SW480 (cell line): Measurements from ENCODE around the gene LASP1.

ENCODE experiments used
- DNase-seq: peaks from one replicate; pipeline ENCODE4 v3.0.0-alpha.2; 2016; ENCODE audit warnings: low spot score

LASP1 gene

DNA sequence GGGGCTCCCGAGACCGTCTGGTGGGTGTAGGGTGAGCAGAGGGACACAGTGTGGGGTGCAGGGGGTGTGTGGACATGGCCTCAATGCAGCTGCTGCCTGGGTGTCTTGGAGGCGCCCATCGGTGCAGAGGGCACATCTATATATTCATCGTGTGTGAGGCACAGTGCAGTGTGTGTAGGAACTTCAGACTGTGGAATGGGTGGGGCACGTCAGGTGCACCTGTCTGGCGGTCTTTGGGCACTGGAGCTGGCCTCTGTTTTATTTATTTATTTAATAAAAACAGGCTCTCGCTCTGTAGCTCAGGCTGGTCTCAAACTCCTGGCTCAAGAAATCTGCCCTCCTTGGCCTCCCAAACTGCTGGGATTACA lies 16.8 kb downstream of the LASP1 start:
- no peak for DNase-seq

DNA sequence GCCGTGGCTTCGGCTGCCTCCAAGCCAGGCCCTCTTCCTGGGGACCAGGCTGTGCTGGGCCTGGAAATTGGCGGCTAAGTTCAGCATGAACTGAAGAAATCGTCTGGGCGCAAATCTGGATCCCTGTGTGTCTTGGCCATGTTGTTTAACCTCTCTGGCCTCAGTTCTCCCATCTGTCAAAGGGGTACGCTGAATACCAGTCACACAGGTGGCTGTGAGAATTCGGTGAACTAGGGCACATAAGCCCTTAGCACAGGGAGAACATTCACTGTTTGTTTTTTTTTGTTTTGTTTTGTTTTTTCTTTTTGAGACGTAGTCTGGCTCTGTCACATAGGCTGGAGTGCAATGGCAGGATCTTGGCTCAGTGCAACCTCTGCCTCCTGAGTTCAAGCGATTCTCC lies 19.0 kb downstream of the LASP1 start:
- DNase-seq, result no peak

GRCh38 chr17:38889745-38890409 lies 20.0 kb downstream of the LASP1 start:
- DNase-seq, result no peak

GRCh38 chr17:38890410-38890746 lies 20.5 kb downstream of the LASP1 start:
- DNase-seq, result no peak

- DNase-seq, result no peak
These were observed 21.6 kb downstream of the LASP1 start for GRCh38 chr17:38891441-38891840.

DNA sequence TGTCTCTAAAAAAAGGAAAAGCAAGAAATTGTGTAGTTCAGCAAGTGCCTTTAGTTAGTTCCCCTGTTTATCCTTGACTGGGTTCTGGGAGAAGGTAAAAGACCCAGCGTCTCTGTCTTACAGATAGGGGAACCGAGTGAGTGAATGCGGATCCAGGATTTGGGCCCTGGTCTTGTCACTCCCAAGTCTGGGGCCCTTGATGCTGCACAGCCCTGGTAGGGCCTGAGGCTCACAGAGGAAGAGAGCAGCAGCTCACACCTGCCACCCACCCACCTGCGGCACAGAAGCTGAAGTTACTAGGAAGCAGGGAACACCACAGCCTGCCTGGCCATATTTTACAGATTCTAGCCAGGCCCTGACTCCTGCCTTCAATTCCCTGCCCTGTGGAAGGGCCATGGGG lies 22.2 kb downstream of the LASP1 start:
- no peak for DNase-seq

- DNase-seq, result no peak
These were observed 22.8 kb downstream of the LASP1 start for GRCh38 chr17:38892620-38893019.

DNA sequence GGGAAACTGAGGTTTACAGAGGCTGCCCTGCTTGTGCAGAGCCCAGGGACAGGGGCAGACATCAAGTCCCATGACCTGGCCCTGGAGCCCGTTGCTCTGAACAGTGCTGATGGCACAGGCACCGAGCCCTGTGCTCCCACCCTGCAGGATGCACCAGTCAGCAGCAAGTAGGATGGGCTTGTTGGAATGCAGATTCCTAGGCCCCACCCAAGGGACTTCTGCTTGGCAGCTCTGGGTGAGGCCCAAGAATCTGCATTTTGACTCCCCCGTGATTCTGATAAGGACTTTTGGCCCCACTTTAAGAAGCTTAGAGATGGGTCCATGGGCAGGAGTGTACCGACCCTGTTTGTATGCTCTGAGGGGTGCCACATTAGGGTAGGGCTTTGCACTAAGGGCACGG lies 23.3 kb downstream of the LASP1 start:
- DNase-seq, result no peak

DNA sequence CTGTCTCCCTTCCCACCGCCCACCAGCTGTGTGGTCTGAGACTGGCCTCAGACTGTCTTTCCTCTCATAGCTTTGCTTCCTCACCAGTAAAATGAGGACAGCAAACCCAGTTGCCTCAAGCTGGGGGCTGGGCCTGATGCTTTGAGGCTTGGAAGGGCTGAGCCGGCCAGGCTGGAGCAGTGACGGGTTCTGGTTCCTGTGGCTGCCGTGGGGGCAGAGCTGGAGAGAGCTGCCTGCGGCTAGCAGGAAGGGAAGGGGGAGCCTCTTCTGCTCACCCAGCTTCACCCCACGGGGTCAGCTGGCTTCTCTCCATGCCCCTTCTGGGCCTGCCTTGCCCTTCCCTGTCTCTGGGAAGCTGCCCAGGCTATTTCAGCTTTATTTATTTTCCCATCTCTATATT lies 23.7 kb downstream of the LASP1 start:
- no peak for DNase-seq

GRCh38 chr17:38894276-38894675 lies 24.4 kb downstream of the LASP1 start:
- DNase-seq, result no peak

DNA sequence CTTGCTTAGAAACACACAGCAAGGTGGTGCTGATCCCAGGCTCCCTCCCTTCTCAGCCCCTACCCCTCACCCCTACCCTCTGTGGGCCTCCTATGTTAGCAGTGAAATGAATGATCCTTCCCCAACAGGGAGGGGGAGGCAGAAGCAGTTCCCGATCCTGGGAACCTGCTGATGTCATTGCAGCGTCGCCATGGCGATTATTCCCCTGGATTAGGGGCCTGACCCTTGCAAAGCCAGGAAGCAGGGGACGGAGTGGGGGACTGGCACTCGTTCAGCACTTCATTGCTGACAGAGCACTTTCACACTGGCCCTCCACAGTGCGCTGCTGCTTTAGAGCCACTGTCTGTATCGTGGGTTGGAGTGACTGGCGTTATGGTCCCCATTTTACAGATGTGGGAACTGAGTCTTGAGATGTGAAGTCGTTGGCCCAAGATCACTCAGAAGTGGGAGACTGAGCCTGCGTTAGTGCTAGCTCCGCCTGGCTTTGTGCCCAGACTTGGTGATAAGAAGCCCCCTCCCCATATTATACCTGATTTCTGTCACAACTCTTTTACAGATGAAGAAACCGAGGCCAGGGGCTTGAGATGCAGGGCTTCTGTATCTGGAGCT lies 26.6 kb downstream of the LASP1 start:
- DNase-seq, result no peak

- DNase-seq, result no peak
These were observed 27.3 kb downstream of the LASP1 start for GRCh38 chr17:38897176-38897575.

GRCh38 chr17:38897671-38898290 lies 27.9 kb downstream of the LASP1 start:
- DNase-seq, result no peak

- DNase-seq, result no peak
These were observed 28.4 kb downstream of the LASP1 start for GRCh38 chr17:38898291-38898679.

DNA sequence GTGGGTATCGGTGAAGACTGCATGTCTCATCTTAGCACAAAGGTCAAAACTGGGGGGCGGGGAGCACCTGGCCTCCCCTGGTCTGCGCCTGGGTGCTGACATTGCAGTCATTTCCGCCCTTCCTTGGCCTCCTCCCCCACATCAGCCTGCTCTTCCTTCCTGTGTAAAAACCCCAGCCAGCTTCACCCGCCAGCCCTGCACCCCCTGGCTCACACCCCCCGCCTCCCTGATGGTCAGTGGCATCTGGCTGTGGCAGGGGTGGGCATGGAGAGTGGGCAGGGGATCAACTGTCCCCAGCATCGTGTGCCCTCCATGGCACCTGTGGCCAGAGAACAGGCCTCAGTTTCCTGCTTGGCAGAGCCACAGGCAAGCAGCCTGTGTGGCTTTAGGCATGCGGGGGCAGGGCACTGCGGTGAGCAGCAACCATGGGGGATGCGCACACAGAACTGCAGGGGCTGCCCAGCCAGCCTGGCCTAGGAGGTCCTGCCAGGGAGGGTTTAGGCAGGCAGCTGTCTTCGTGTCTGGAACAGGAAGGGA lies 29.0 kb downstream of the LASP1 start:
- DNase-seq, result no peak

DNA sequence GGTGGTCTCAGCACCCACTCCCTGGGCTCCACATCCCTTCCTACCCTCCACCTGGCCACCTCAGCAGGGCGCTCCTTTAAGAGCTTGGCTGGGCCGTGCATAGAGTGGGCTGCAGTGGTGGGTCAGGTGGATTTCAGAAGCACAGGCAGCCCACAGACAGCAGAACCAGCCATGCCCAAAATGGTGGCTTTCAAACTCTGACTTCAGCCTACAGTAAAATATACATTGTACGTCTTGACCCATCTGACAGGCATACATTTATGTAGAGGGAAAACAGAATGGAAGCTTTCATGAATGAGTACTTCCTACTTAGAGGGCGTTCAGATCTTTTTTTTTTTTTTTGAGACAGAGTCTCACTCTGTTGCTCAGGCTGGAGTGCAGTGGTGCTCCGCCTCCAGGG lies 29.6 kb downstream of the LASP1 start:
- DNase-seq, result no peak

GRCh38 chr17:38900978-38901656 lies 31.3 kb downstream of the LASP1 start:
- peak; percentile 53 for DNase-seq

- no peak for DNase-seq
These were observed 33.5 kb downstream of the LASP1 start for GRCh38 chr17:38903404-38903803.

DNA sequence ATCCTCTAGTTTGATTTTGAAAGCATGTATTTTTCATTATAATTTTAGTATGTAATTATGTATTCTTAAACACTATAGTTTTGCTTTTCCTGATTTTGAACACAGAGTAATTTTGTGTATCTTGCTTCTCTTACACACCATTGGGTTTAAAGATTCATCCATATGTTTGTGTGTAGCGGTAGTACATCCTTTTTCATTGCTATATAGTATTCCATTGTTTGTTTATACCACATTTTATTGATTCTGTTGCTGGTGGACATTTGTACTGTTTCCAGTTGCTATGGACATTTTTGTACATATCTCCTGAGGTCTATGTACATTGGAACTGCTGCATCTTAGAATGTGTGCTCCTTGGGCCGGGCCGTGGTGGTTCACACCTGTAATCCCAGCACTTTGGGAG lies 35.0 kb downstream of the LASP1 start:
- DNase-seq, result no peak

DNA sequence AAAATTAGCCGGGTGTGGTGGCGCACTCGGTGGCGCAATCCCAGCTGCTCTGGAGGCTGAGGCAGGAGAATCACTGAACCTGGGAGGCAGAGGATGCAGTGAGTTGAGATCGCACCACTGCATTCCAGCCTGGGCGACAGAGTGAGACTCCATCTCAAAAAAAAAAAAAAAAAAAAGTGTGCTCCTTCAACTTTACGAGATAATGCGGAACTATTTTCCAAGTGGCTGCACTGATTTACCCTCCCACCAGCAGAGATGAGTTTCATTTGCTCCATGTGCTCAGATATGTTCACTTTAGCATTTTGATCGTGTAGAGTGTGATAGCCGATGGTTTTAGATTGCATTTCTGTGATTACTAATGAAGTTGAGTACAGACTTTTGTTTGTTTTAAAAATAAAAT lies 35.5 kb downstream of the LASP1 start:
- DNase-seq, result no peak

DNA sequence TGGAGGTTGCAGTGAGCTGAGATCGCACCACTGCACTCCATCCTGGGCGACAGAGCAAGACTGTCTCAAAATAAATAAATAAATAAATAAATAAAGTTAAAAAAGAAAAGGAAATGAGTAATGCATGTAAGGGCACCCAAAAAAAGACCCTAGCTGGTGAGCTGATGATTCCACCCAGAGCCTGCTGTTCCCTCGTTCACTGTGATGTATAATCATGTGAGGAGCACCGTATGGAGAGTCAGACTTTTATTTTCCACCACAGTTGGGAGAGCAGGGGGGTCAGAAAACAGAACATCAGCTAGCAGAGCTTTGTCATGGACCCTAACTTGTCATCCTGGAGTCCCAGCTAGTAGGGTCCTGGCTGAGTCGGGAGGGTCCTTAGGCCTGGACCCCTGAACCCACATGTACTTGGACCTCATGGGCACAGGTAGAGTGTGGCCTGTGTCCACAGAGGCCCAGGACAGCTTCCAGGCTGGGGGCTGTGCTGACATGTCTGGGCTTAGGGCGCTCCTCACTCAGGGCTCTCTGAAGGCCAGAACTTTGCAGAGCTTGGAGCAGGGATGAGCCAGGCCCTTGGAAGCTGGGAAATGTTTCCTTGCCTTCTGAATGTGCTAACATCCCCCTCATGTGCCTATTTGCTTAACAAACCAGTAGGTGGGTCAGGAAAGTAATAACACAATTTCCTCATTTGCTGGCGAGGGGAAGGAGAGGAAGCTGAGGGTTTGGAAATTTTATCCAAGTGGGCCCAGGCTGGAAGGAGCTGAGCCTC lies 36.8 kb downstream of the LASP1 start:
- no peak for DNase-seq

DNA sequence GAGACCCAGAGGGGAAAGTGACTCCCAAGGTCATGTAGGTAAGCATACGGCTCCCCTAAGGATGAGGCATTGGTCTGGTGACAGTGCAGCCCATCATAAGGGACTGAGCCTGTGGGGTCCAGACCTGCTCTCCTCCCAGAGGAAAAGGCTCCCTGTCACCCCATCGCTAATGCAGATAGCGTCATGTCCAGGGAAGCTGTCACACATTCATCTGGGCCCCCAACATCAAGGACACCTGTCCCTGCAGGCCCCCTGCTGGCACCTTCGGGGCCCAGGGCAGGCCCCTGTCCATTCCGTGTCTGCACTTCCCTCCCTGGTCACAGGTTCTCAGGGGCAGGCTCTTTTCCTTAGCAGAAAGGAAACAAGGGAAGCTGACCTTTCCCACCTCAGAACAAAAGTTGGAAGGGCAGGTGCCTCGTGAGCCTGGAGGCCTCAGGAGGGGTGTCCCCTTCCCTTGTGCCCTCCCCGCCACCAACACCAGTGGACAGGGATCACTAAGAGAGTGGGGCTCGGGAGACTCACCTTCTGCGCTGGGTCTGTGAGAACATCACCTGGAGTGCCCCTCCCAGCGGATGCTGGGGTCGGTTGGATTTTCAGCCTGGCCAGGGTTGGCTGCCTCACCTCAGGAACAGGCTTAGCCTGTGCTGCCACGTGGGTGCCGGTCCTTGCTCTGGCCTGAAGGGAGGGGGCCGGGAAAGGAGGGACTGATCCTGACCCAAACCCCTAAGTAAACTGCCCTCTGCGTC lies 38.2 kb downstream of the LASP1 start:
- no peak for DNase-seq
